Caco-2 (cell line): ENCODE measurements around the gene LPCAT1. TPM values are rescaled to one million over a fixed set of nuclear protein-coding genes. Genes with fewer than 3 reads are reported as not detected.

ENCODE experiments used
- BruUV-seq: library from RNA; stranded (reverse); fragments of 400-500 nt; replicated peaks from 2 replicates; lab custom pipeline; 2021; lab: Mats Ljungman, UMichigan
- CTCF ChIA-PET: fragments of 300-600 bp; sonication (Branson Sonifier 250); formaldehyde crosslinking; loops from one replicate; lab custom pipeline; 2022; ENCODE audit warnings: antibody characterized with exemption; lab: Charles Lee
- POLR2A ChIA-PET: fragments of 300-600 bp; sonication (Branson Sonifier 250); formaldehyde crosslinking; loops from one replicate; lab custom pipeline; 2022; ENCODE audit warnings: antibody characterized with exemption; lab: Charles Lee
- DNase-seq, 2 experiments: peaks; one replicate each; pipeline versions ENCODE4 v3.0.0 to v3.0.0-alpha.2; 2020 to 2022
- H3K27me3 ChIP-seq: replicated peaks from 2 replicates; pipeline ENCODE4 v1.6.0; 2011; ENCODE audit warnings: low read length; ENCODE audit not compliant: control insufficient read depth, insufficient read depth
- H3K36me3 ChIP-seq: 2 replicates; pipeline ENCODE4 v1.5.1; 2011; ENCODE audit warnings: low read length; ENCODE audit not compliant: control insufficient read depth, insufficient read depth
- H3K4me1 ChIP-seq: fragments of 250-450 bp; sonication (Bioruptor Pico); 2 replicates; pipeline ENCODE4 v1.5.1; 2020; ENCODE audit warnings: mild to moderate bottlenecking
- H3K4me3 ChIP-seq: 2 replicates; pipeline ENCODE4 v1.5.1; 2011; ENCODE audit warnings: low read depth, mild to moderate bottlenecking, control low read depth, low read length
- H3K9me3 ChIP-seq: fragments of 250-450 bp; sonication (Bioruptor Pico); 2 replicates; pipeline ENCODE4 v1.5.1; 2020; ENCODE audit warnings: mild to moderate bottlenecking, moderate library complexity
- H3K27ac Mint-ChIP-seq: one replicate; pipeline ENCODE4 v1.8.0; 2022; ENCODE audit warnings: mixed read lengths; ENCODE audit not compliant: unreplicated experiment
- H3K27me3 Mint-ChIP-seq: one replicate; pipeline ENCODE4 v1.8.0; 2022; ENCODE audit warnings: mixed read lengths; ENCODE audit not compliant: insufficient read depth, unreplicated experiment
- H3K36me3 Mint-ChIP-seq: one replicate; pipeline ENCODE4 v1.8.0; 2022; ENCODE audit warnings: mild to moderate bottlenecking, mixed read lengths; ENCODE audit not compliant: insufficient read depth, unreplicated experiment
- H3K4me1 Mint-ChIP-seq: one replicate; pipeline ENCODE4 v1.8.0; 2022; ENCODE audit warnings: low read depth, mixed read lengths; ENCODE audit not compliant: unreplicated experiment
- H3K4me3 Mint-ChIP-seq: one replicate; pipeline ENCODE4 v1.8.0; 2022; ENCODE audit warnings: mild to moderate bottlenecking, moderate library complexity, mixed read lengths; ENCODE audit not compliant: unreplicated experiment
- H3K9me3 Mint-ChIP-seq: one replicate; pipeline ENCODE4 v1.8.0; 2022; ENCODE audit warnings: mixed read lengths; ENCODE audit not compliant: unreplicated experiment
- CTCF ChIP-seq, 2 experiments: fragments of 200-600 bp in 1 of 2; IDR thresholded peaks; 1 replicate in 1 of 2; 2 replicates in 1 of 2; pipeline versions ENCODE4 v1.5.1 to v1.8.0; 2011 to 2022; ENCODE audit warnings: antibody characterized with exemption in 1 of 2, control low read depth in 1 of 2, inconsistent platforms in 1 of 2, low read depth in 1 of 2, low read length in 1 of 2, mild to moderate bottlenecking in 1 of 2, moderate library complexity in 1 of 2; ENCODE audit not compliant: insufficient read depth in 1 of 2, severe bottlenecking in 1 of 2, unreplicated experiment in 1 of 2
- intact Hi-C: fragments of 100-400 bp; cut with micrococcal nuclease; formaldehyde crosslinking; loops from one replicate; pipeline ENCODE4 v1.10.0; 2022; ENCODE audit not compliant: unreplicated experiment
- total RNA-seq: library from RNA; stranded (reverse); gene quantifications from 2 replicates; pipeline ENCODE4 v1.2.3, GENCODE V29; 2022

The LPCAT1 gene
- total RNA-seq, 1 experiment from 2014 or later: 52.8 TPM

- Mint-ChIP-seq H3K9me3 (no peaks in the 10 kb centered on the region), H3K4me1 (no peaks in the 10 kb centered on the region), H3K27ac (no peak overlapping the region), H3K36me3 (peaks cover 36% of the 10 kb centered on the region), H3K4me3 (no peak overlapping the region), H3K27me3 (no peaks in the 10 kb centered on the region)
- POLR2A ChIA-PET: no interaction called here
- no peaks in the 10 kb centered on the region; the same call in 1 of the 2 replicates for H3K36me3 ChIP-seq
- intact Hi-C loops: no loop called here
- CTCF ChIA-PET: no interaction called here
- no peak for TF ChIP-seq CTCF (IDR thresholded peaks at IDR 0.05; ENCODE audit: insufficient read depth in 1 of 2, low read depth in 1 of 2, low read length in 1 of 2, severe bottlenecking in 1 of 2, unreplicated experiment in 1 of 2)
- no peaks in the 10 kb centered on the region for H3K4me1 ChIP-seq
- H3K9me3 ChIP-seq: no peaks in the 10 kb centered on the region
- no peaks in the 10 kb centered on the region for H3K27me3 ChIP-seq
- no TSS peak for BruUV-seq
- no peak for DNase-seq
- no peak overlapping the region for H3K4me3 ChIP-seq
Observed at GRCh38 chr5:1487079-1487764, 36.5 kb downstream of the LPCAT1 start.

- TF ChIP-seq CTCF (IDR thresholded peaks at IDR 0.05; ENCODE audit: insufficient read depth in 1 of 2, low read depth in 1 of 2, low read length in 1 of 2, severe bottlenecking in 1 of 2, unreplicated experiment in 1 of 2): no peak
- H3K4me3 ChIP-seq: no peak overlapping the region
- no peak overlapping the region for H3K4me3 Mint-ChIP-seq
- H3K27ac Mint-ChIP-seq: no peak overlapping the region
- POLR2A ChIA-PET: no interaction called here
- intact Hi-C loops: no loop called here
- H3K4me1 ChIP-seq: no peaks in the 10 kb centered on the region
- no peak for DNase-seq
- peaks cover 29% of the 10 kb centered on the region for H3K36me3 Mint-ChIP-seq
- H3K9me3 Mint-ChIP-seq: no peaks in the 10 kb centered on the region
- H3K27me3 Mint-ChIP-seq: no peaks in the 10 kb centered on the region
- CTCF ChIA-PET: no interaction called here
- H3K36me3 ChIP-seq: no peaks in the 10 kb centered on the region; the same call in 1 of the 2 replicates
- no TSS peak for BruUV-seq
- H3K27me3 ChIP-seq: no peaks in the 10 kb centered on the region
- no peaks in the 10 kb centered on the region for H3K4me1 Mint-ChIP-seq
- H3K9me3 ChIP-seq: no peaks in the 10 kb centered on the region
Observed at GRCh38 chr5:1486271-1486670, 37.5 kb downstream of the LPCAT1 start.

GRCh38 chr5:1485579-1486118, 38.1 kb downstream of the LPCAT1 start:
- CTCF ChIA-PET: no interaction called here
- Histone ChIP-seq H3K36me3 (no peaks in the 10 kb centered on the region; the same call in 1 of the 2 replicates), H3K27me3 (no peaks in the 10 kb centered on the region), H3K9me3 (no peaks in the 10 kb centered on the region), H3K4me1 (no peaks in the 10 kb centered on the region), H3K4me3 (no peak overlapping the region)
- peaks cover 26% of the 10 kb centered on the region for H3K36me3 Mint-ChIP-seq
- intact Hi-C loops: no loop called here
- H3K9me3 Mint-ChIP-seq: no peaks in the 10 kb centered on the region
- POLR2A ChIA-PET: no interaction called here
- no peak overlapping the region for H3K27ac Mint-ChIP-seq
- no peak for TF ChIP-seq CTCF (IDR thresholded peaks at IDR 0.05; ENCODE audit: insufficient read depth in 1 of 2, low read depth in 1 of 2, low read length in 1 of 2, severe bottlenecking in 1 of 2, unreplicated experiment in 1 of 2)
- no TSS peak for BruUV-seq
- H3K27me3 Mint-ChIP-seq: no peaks in the 10 kb centered on the region
- H3K4me1 Mint-ChIP-seq: no peaks in the 10 kb centered on the region
- no peak overlapping the region for H3K4me3 Mint-ChIP-seq
- DNase-seq: no peak
